Measurements from ENCODE around the gene CSF3. TPM values are rescaled to one million over a fixed set of nuclear protein-coding genes. Genes with fewer than 3 reads are reported as not detected.

Gene CSF3
- total RNA-seq, 1 experiment from 2014 or later: not detected

DNA sequence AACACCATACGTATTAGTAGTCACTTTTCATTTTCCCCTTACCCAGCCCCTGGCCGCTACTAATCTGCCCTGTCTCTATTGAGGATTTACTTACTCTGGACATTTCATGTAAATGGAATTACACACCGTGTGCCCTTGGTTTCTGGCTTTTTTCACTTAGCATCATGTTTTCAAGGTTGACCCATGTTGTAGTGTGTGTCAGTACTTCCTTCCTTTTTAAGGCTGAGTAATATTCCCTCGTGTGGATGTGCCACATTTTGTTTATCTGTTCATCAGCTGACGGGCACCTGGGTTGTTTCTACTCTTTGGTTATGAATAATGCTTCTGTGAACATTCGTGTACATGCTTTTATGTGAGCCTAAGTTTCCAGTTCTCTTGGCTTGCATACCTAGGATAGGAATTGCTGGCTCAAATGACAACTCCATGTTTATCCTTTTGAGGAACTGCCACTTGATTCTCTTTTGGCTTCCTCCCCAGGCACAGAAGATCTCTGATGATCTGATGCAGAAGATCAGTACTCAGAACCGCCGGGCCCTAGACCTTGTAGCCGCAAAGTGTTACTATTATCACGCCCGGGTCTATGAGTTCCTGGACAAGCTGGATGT lies 26.9 kb upstream of the CSF3 start:
- Histone ChIP-seq H3K9me2 (ENCODE audit: insufficient read depth) (no peaks in the 10 kb centered on the region), H3K27me3 (ENCODE audit: insufficient read depth, low read length) (no peaks in the 10 kb centered on the region), H3K79me2 (ENCODE audit: insufficient read depth, low read length) (peaks cover 30% of the 10 kb centered on the region), H3K4me3 (replicated peaks in 1 of 2; ENCODE audit: low read depth in 1 of 2, low read length in 2 of 2) (no peak overlapping the region), H3K27ac (ENCODE audit: low read depth, low read length) (no peak overlapping the region), H3K9ac (ENCODE audit: low read length) (no peak overlapping the region), H2AFZ (ENCODE audit: low read depth, low read length, poor library complexity, severe bottlenecking) (no peak overlapping the region), H4K20me1 (ENCODE audit: insufficient read depth) (no peaks in the 10 kb centered on the region; the same call in 1 of the 2 replicates), H3K9me3 (ENCODE audit: control insufficient read depth in 1 of 2, insufficient read depth in 1 of 2, low read depth in 1 of 2, low read length in 2 of 2) (no peaks in the 10 kb centered on the region), H3K36me3 (ENCODE audit: control insufficient read depth in 1 of 2, insufficient read depth in 2 of 2, low read length in 2 of 2) (peaks cover 69 to 78% of the 10 kb centered on the region in 2 experiments), H3K4me2 (ENCODE audit: low read length) (no peak overlapping the region), H3K4me1 (ENCODE audit: control insufficient read depth in 1 of 2, insufficient read depth in 2 of 2, low read length in 2 of 2) (no peaks in the 10 kb centered on the region)
- ChIA-PET POLR2A (no interaction called here), RAD21 (ENCODE audit: low non-redundant PET in 1 of 2, low total read pairs in 2 of 2, uncharacterized antibody in 2 of 2, unreplicated experiment in 2 of 2) (no interaction called here), CTCF (no interaction called here)
- DNase-seq (ENCODE audit: low read depth, low spot score) (no peak), ATAC-seq (no peak)
- BruUV-seq (replicated peaks): no TSS peak
- no peak for TF ChIP-seq SP1 (IDR thresholded peaks at IDR 0.05; ENCODE audit: low read depth)
- TF ChIP-seq, protein P1, sequence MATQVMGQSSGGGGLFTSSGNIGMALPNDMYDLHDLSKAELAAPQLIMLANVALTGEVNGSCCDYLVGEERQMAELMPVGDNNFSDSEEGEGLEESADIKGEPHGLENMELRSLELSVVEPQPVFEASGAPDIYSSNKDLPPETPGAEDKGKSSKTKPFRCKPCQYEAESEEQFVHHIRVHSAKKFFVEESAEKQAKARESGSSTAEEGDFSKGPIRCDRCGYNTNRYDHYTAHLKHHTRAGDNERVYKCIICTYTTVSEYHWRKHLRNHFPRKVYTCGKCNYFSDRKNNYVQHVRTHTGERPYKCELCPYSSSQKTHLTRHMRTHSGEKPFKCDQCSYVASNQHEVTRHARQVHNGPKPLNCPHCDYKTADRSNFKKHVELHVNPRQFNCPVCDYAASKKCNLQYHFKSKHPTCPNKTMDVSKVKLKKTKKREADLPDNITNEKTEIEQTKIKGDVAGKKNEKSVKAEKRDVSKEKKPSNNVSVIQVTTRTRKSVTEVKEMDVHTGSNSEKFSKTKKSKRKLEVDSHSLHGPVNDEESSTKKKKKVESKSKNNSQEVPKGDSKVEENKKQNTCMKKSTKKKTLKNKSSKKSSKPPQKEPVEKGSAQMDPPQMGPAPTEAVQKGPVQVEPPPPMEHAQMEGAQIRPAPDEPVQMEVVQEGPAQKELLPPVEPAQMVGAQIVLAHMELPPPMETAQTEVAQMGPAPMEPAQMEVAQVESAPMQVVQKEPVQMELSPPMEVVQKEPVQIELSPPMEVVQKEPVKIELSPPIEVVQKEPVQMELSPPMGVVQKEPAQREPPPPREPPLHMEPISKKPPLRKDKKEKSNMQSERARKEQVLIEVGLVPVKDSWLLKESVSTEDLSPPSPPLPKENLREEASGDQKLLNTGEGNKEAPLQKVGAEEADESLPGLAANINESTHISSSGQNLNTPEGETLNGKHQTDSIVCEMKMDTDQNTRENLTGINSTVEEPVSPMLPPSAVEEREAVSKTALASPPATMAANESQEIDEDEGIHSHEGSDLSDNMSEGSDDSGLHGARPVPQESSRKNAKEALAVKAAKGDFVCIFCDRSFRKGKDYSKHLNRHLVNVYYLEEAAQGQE (IDR thresholded peaks at IDR 0.05; ENCODE audit: low read depth): no peak
- no peak for TF ChIP-seq EZH2phosphoT487 (IDR thresholded peaks at IDR 0.05; ENCODE audit: borderline replicate concordance)
- no peak for TF ChIP-seq YY1 (IDR thresholded peaks at IDR 0.05; ENCODE audit: extremely low read depth, insufficient replicate concordance, low read depth, low read length)
- TF ChIP-seq RAD21 (IDR thresholded peaks at IDR 0.05; ENCODE audit: low read depth): no peak
- no peak for TF ChIP-seq EGR1 (IDR thresholded peaks at IDR 0.05; ENCODE audit: low read depth)
- TF ChIP-seq ZFX (IDR thresholded peaks at IDR 0.05): no peak
- no peak for TF ChIP-seq TCF7L2 (IDR thresholded peaks at IDR 0.05; ENCODE audit: borderline replicate concordance, extremely low read depth, insufficient read depth, insufficient read length)
- intact Hi-C loops (cut with micrococcal nuclease): no loop called here

Data from HCT116 (cell line).